Keratinocyte (primary cell): ENCODE measurements around the gene TMED10.

Source experiments
- CTCF ChIP-seq, 3 experiments: IDR thresholded peaks in 1 of 3; conservative IDR thresholded peaks in 1 of 3; optimal IDR thresholded peaks in 1 of 3; 2 replicates in 2 of 3; 3 replicates in 1 of 3; pipeline versions ENCODE3 to v1.5.1; 2011; ENCODE audit warnings: low read length in 3 of 3, mild to moderate bottlenecking in 3 of 3, moderate library complexity in 2 of 3, control low read depth in 1 of 3, inconsistent platforms in 1 of 3; ENCODE audit not compliant: insufficient read depth in 2 of 3; ENCODE audit errors: extremely low read depth in 1 of 3
- EZH2 ChIP-seq: IDR thresholded peaks from one replicate; pipeline ENCODE4 v1.6.1; 2012; ENCODE audit warnings: inconsistent platforms, mild to moderate bottlenecking, low read length, moderate library complexity

- TF ChIP-seq CTCF (optimal IDR thresholded peaks at IDR 0.05 in 1 of 3, IDR thresholded peaks at IDR 0.05 in 1 of 3, conservative IDR thresholded peaks at IDR 0.05 in 1 of 3; ENCODE audit: extremely low read depth in 1 of 3, insufficient read depth in 2 of 3, low read length in 3 of 3) (peak; percentile 41 to 60 (median 44)), EZH2 (no peak)
Measured at GRCh38 chr14:75132382-75133086, 43.9 kb downstream of the TMED10 start.
